PC-3 (cell line): ENCODE data around the gene BIK. TPM values are rescaled to one million over a fixed set of nuclear protein-coding genes. Genes with fewer than 3 reads are reported as not detected.

Source experiments
- ATAC-seq: fragments of 200-7000 bp; cut with Tn5 transposase; 2 replicates; pipeline ENCODE4 v1.9.1; 2020; ENCODE audit warnings: mild to moderate bottlenecking, moderate library complexity
- BruUV-seq: library from RNA; stranded (reverse); fragments of 400-500 nt; replicated peaks from 2 replicates; lab custom pipeline; 2021; lab: Mats Ljungman, UMichigan
- CTCF ChIA-PET: fragments of 300-600 bp; sonication (Branson Sonifier 250); formaldehyde crosslinking; loops from one replicate; lab custom pipeline; 2022; ENCODE audit warnings: antibody characterized with exemption; lab: Charles Lee
- POLR2A ChIA-PET: fragments of 300-600 bp; sonication (Branson Sonifier 250); formaldehyde crosslinking; loops from one replicate; lab custom pipeline; 2022; ENCODE audit warnings: antibody characterized with exemption; ENCODE audit not compliant: unreplicated experiment; lab: Charles Lee
- DNase-seq: peaks from one replicate; pipeline ENCODE4 v3.0.0-alpha.2; 2015
- H2AFZ ChIP-seq: fragments of 300-600 bp; sonication (generic); 2 replicates; pipeline ENCODE4 v1.6.0; 2016; ENCODE audit warnings: antibody characterized with exemption, low read length
- H3F3A ChIP-seq: fragments of 300-600 bp; sonication (generic); one replicate; pipeline ENCODE4 v1.6.0; 2017; ENCODE audit warnings: antibody characterized with exemption, low read length, control low read depth, mild to moderate bottlenecking; ENCODE audit not compliant: unreplicated experiment
- H3K27ac ChIP-seq: fragments of 300-600 bp; sonication (generic); 2 replicates; pipeline ENCODE4 v1.5.1; 2016; ENCODE audit warnings: mild to moderate bottlenecking, low read length
- H3K27me3 ChIP-seq: fragments of 300-600 bp; sonication (generic); 2 replicates; pipeline ENCODE4 v1.6.1; 2016; ENCODE audit warnings: low read length, mixed read lengths
- H3K36me3 ChIP-seq: fragments of 300-600 bp; sonication (generic); 2 replicates; pipeline ENCODE4 v1.6.1; 2016; ENCODE audit warnings: low read depth, mixed run types, low read length, mixed read lengths
- H3K4me1 ChIP-seq: fragments of 300-600 bp; sonication (generic); 2 replicates; pipeline ENCODE4 v1.5.1; 2016; ENCODE audit warnings: low read length; ENCODE audit not compliant: insufficient read depth
- H3K4me2 ChIP-seq: fragments of 300-600 bp; sonication (generic); 2 replicates; pipeline ENCODE4 v1.6.0; 2016; ENCODE audit warnings: low read length
- H3K4me3 ChIP-seq: fragments of 300-600 bp; sonication (generic); 2 replicates; pipeline ENCODE4 v1.5.1; 2016; ENCODE audit warnings: mild to moderate bottlenecking, low read length, mixed read lengths
- H3K79me2 ChIP-seq: fragments of 300-600 bp; sonication (generic); 2 replicates; pipeline ENCODE4 v1.6.1; 2017; ENCODE audit warnings: low read length, mixed read lengths
- H3K9ac ChIP-seq: fragments of 300-600 bp; sonication (generic); 2 replicates; pipeline ENCODE4 v1.6.0; 2016; ENCODE audit warnings: mild to moderate bottlenecking, low read length
- H3K9me2 ChIP-seq: fragments of 300-600 bp; sonication (generic); replicated peaks from 2 replicates; pipeline ENCODE4 v1.6.1; 2016; ENCODE audit warnings: mixed run types, low read length, mixed read lengths
- H3K9me3 ChIP-seq: fragments of 300-600 bp; sonication (generic); 2 replicates; pipeline ENCODE4 v1.6.1; 2016; ENCODE audit warnings: low read length, mixed read lengths
- H4K20me1 ChIP-seq: fragments of 300-600 bp; sonication (generic); 2 replicates; pipeline ENCODE4 v1.6.1; 2016; ENCODE audit warnings: low read length, mixed read lengths
- CTCF ChIP-seq: fragments of 300-600 bp; sonication (generic); conservative IDR thresholded peaks from 2 replicates; pipeline ENCODE4 v1.5.1; 2017; ENCODE audit warnings: antibody characterized with exemption, low read depth, mild to moderate bottlenecking, low read length
- EZH2 ChIP-seq: fragments of 300-600 bp; sonication (generic); IDR thresholded peaks from one replicate; pipeline ENCODE4 v1.6.1; 2017; ENCODE audit warnings: antibody characterized with exemption, mild to moderate bottlenecking, low read length; ENCODE audit not compliant: unreplicated experiment
- EZH2phosphoT487 ChIP-seq: fragments of 300-600 bp; sonication (generic); IDR thresholded peaks from 2 replicates; pipeline ENCODE4 v1.6.1; 2018; ENCODE audit warnings: mild to moderate bottlenecking, antibody characterized with exemption, low read length, borderline replicate concordance
- intact Hi-C: fragments of 100-400 bp; cut with micrococcal nuclease; formaldehyde crosslinking; loops from 2 replicates; pipeline ENCODE4 v1.9.0; 2023
- total RNA-seq: library from RNA; depleted of rRNA; stranded (reverse); fragments of >200 nt; gene quantifications from 2 replicates; pipeline ENCODE4 v1.2.3, GENCODE V29; 2014

BIK gene
- total RNA-seq, 1 experiment from 2014 or later, result 24.6 TPM

- no peak for ATAC-seq
- no peaks in the 10 kb centered on the region for H3K9me3 ChIP-seq
- ChIA-PET CTCF (no interaction called here), POLR2A (no interaction called here)
- H2AFZ ChIP-seq, result no peak overlapping the region
- intact Hi-C loops, result no loop called here
- BruUV-seq, result no TSS peak
- H3K4me2 ChIP-seq, result no peak overlapping the region
- TF ChIP-seq CTCF, result no peak
- no peak for TF ChIP-seq EZH2
- TF ChIP-seq EZH2phosphoT487, result no peak
- no peak overlapping the region for H3K27ac ChIP-seq
- no peaks in the 10 kb centered on the region for H3K9me2 ChIP-seq
- H4K20me1 ChIP-seq, result peaks cover 7% of the 10 kb centered on the region; the same call in 1 of the 2 replicates
- H3K4me3 ChIP-seq, result no peak overlapping the region
- H3K79me2 ChIP-seq, result peaks cover 12% of the 10 kb centered on the region; the same call in 1 of the 2 replicates
- no peak for DNase-seq
- H3K9ac ChIP-seq, result no peak overlapping the region
- H3F3A ChIP-seq, result no peaks in the 10 kb centered on the region
- H3K36me3 ChIP-seq, result no peaks in the 10 kb centered on the region; the same call in 1 of the 2 replicates
- no peaks in the 10 kb centered on the region for H3K27me3 ChIP-seq
- H3K4me1 ChIP-seq, result no peaks in the 10 kb centered on the region
Measured at GRCh38 chr22:43162412-43163150, 52.0 kb downstream of the BIK start.

GRCh38 chr22:43163241-43163795 lies 52.8 kb downstream of the BIK start:
- H3K4me3 ChIP-seq, result no peak overlapping the region
- no peak overlapping the region for H3K9ac ChIP-seq
- no peak for DNase-seq
- no TSS peak for BruUV-seq
- POLR2A ChIA-PET, result no interaction called here
- H3K9me2 ChIP-seq, result no peaks in the 10 kb centered on the region
- H2AFZ ChIP-seq, result no peak overlapping the region
- intact Hi-C loops, result no loop called here
- no peaks in the 10 kb centered on the region for H3K27me3 ChIP-seq
- H3K9me3 ChIP-seq, result no peaks in the 10 kb centered on the region
- H3F3A ChIP-seq, result no peaks in the 10 kb centered on the region
- no peak overlapping the region for H3K27ac ChIP-seq
- H3K4me2 ChIP-seq, result no peak overlapping the region
- ATAC-seq, result no peak
- no peaks in the 10 kb centered on the region for H3K4me1 ChIP-seq
- H4K20me1 ChIP-seq, result peaks cover 2% of the 10 kb centered on the region; the same call in 1 of the 2 replicates
- CTCF ChIA-PET, result no interaction called here
- no peaks in the 10 kb centered on the region; the same call in 1 of the 2 replicates for H3K36me3 ChIP-seq
- no peak for TF ChIP-seq EZH2phosphoT487
- H3K79me2 ChIP-seq, result peaks cover 4% of the 10 kb centered on the region; the same call in 1 of the 2 replicates

- no peak for ATAC-seq
- POLR2A ChIA-PET, result no interaction called here
- intact Hi-C loops, result no loop called here
Measured at GRCh38 chr22:43164636-43165035, 54.1 kb downstream of the BIK start.

More at GRCh38 chr22:43164636-43165035, 54.1 kb downstream of the BIK start:
- Histone ChIP-seq H4K20me1 (no peaks in the 10 kb centered on the region), H3K36me3 (no peaks in the 10 kb centered on the region; the same call in 1 of the 2 replicates), H3K9me2 (no peaks in the 10 kb centered on the region), H2AFZ (no peak overlapping the region), H3K9ac (no peak overlapping the region), H3K27ac (no peak overlapping the region), H3K4me3 (no peak overlapping the region), H3K4me2 (no peak overlapping the region), H3K79me2 (no peaks in the 10 kb centered on the region), H3K27me3 (no peaks in the 10 kb centered on the region), H3F3A (no peaks in the 10 kb centered on the region), H3K4me1 (no peaks in the 10 kb centered on the region), H3K9me3 (no peaks in the 10 kb centered on the region)
- CTCF ChIA-PET, result no interaction called here
- DNase-seq, result no peak
- no peak for TF ChIP-seq EZH2
- no peak for TF ChIP-seq CTCF
- TF ChIP-seq EZH2phosphoT487, result no peak
- BruUV-seq, result TSS peak; percentile 13
